AG04450 (cell line): ENCODE measurements around the gene VTN. TPM values are rescaled to one million over a fixed set of nuclear protein-coding genes. Genes with fewer than 3 reads are reported as not detected.

ENCODE experiments used
- CTCF ChIA-PET: fragments of 300-600, 350-600 bp; formaldehyde crosslinking; extraction: SDS; loops from one replicate; lab custom pipeline; 2022; ENCODE audit warnings: antibody characterized with exemption, inconsistent platforms; lab: Charles Lee
- POLR2A ChIA-PET: fragments of 350-600 bp; formaldehyde crosslinking; extraction: SDS; loops from one replicate; lab custom pipeline; 2021; ENCODE audit warnings: antibody characterized with exemption, inconsistent platforms; lab: Yijun Ruan, JAX
- DNase-seq: peaks from one replicate; pipeline ENCODE4 v3.0.0-alpha.2; 2011; ENCODE audit warnings: low read depth, low spot score
- H3K27ac ChIP-seq: one replicate; pipeline ENCODE4 v1.5.1; 2012; ENCODE audit warnings: low read depth, low read length, control low read depth
- H3K27me3 ChIP-seq: one replicate; pipeline ENCODE4 v1.6.0; 2012; ENCODE audit warnings: low read length; ENCODE audit not compliant: control insufficient read depth, insufficient read depth
- H3K4me3 ChIP-seq: 2 replicates; pipeline ENCODE4 v1.5.1; 2011; ENCODE audit warnings: mild to moderate bottlenecking, low read depth, low read length, control low read depth
- H3K9me3 ChIP-seq: 2 replicates; pipeline ENCODE4 v1.5.1; 2012; ENCODE audit warnings: low read length; ENCODE audit not compliant: control insufficient read depth, insufficient read depth
- polyA plus RNA-seq: library from polyadenylated mRNA; depleted of rRNA; stranded (reverse); fragments of >200 nt; gene quantifications from 2 replicates; pipeline ENCODE4 v1.2.3, GENCODE V29; 2011
- TF ChIP-seq, protein P1 (sequence below): IDR thresholded peaks from 2 replicates; pipeline ENCODE4 v1.5.1; 2011; ENCODE audit warnings: low read depth, low read length, control low read depth, inconsistent platforms

VTN gene
- polyA plus RNA-seq, 1 experiment, result 0.53 TPM

DNA sequence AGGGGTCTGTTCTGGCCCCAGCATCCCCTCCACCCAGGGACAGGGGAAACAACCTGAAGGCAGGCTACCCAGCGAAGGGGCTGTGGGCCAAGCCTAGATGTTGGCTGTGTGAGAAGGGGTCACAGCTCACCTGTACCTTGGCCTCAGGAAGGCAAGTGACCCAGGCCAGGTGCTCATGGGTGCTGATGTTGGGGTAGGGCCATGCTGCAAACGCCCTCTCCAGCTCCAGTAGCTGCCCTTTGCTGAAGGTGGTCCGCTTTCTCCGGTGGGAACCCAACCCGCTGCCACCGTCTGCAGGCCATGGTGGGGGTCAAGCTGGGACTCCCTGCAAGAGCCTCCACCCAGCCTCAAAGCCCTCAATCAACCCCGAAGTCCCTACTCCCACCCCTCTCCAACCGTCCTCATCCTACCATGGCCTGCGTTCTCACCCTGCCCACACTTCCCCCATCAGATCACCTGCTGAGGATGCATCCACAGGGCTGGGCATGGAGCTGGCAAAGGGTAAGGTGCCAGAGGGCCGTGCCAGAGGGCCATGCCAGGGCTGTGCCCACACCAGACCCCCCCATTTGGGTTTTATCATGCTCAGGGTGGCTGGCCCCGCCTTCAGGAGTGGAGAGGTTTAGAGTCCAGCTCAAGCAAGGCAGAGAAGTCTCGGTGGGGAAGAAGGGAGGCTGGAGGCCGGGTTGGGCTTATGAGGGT, 5.3 kb downstream of the VTN start, which contains the start of gene SEBOX:
Gene SEBOX (minus strand): TSS at position 535 of the 699 bp plus-strand sequence. CDS start 48 bp downstream, at position 487.
- Histone ChIP-seq H3K9me3 (no peaks in the 10 kb centered on the region), H3K27me3 (no peaks in the 10 kb centered on the region), H3K4me3 (no peak within 1 kb of the TSS), H3K27ac (no peak within 1 kb of the TSS)
- CTCF ChIA-PET, result no interaction called here
- no peak for DNase-seq
- POLR2A ChIA-PET, result no interaction called here
- TF ChIP-seq, protein P1, sequence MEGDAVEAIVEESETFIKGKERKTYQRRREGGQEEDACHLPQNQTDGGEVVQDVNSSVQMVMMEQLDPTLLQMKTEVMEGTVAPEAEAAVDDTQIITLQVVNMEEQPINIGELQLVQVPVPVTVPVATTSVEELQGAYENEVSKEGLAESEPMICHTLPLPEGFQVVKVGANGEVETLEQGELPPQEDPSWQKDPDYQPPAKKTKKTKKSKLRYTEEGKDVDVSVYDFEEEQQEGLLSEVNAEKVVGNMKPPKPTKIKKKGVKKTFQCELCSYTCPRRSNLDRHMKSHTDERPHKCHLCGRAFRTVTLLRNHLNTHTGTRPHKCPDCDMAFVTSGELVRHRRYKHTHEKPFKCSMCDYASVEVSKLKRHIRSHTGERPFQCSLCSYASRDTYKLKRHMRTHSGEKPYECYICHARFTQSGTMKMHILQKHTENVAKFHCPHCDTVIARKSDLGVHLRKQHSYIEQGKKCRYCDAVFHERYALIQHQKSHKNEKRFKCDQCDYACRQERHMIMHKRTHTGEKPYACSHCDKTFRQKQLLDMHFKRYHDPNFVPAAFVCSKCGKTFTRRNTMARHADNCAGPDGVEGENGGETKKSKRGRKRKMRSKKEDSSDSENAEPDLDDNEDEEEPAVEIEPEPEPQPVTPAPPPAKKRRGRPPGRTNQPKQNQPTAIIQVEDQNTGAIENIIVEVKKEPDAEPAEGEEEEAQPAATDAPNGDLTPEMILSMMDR, result no peak

DNA sequence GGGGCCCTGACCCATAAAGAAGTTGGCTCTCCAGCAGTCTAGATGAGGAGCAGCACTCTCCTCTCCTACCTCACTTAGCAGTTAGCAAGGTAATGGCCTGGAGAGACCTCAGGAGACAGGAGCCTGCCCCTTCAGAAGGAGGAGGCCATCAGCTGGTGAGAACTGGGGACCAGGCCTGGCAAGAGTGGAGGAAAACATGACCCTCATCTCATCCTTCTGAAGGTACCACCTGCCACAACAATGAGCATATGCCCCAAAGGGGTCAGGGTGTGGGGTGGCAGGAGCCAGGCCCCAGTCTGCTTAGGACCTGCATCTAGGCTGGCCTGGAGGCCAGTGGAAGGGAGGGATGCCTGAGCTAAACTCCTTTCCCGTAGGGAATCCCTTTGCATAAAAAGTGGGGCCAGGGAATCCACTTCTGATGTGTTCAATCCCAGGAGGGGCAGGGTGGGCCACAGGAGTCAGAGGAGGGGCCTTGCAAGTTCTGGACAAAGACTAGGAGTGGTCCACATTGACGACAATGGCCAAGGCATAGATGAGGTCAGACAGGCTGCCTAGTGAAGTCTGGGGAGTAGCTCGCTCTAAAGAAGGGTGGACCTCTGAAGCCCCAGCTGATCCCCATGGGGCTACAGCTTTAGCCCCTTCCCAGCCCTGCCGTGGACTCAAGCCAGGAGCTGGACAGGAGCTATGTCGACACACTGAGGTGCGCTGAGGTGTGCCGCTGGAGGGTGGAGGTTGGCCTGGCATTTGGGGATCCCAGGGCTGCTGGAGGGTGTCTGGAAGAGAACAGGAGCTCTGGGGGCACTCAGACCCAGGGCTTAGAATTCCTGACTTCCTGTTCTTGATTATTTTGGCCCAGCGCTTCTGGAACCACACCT, 6.1 kb downstream of the VTN start:
- ChIA-PET CTCF (no interaction called here), POLR2A (no interaction called here)
- H3K9me3 ChIP-seq, result no peaks in the 10 kb centered on the region
- H3K4me3 ChIP-seq, result no peak overlapping the region
- no peak overlapping the region for H3K27ac ChIP-seq
- DNase-seq, result no peak
- TF ChIP-seq, protein P1, result no peak
- H3K27me3 ChIP-seq, result no peaks in the 10 kb centered on the region

DNA sequence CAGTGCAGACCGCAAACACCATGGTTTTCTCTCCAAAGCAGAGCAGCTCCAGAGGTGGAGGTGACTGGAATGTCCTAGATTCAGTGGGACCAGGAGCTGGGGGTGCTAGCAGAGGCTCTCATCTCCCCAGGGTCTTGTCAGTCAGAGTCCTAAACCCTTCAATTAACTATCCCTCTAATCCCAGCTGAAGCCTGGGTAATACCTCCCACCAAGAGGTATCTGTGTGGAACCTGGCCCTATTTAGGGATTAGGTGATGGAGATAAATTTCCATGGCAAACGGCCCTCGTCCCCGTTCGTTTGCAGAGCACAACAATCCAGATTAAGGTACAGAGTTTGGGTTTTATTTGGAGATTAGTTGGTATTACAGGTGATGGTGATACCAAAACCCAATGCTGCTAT, 6.9 kb downstream of the VTN start:
- Histone ChIP-seq H3K27me3 (no peaks in the 10 kb centered on the region), H3K4me3 (no peak overlapping the region), H3K27ac (no peak overlapping the region), H3K9me3 (no peaks in the 10 kb centered on the region)
- TF ChIP-seq, protein P1, result no peak
- ChIA-PET CTCF (no interaction called here), POLR2A (no interaction called here)
- no peak for DNase-seq

GRCh38 chr17:28357901-28358197, 12.3 kb downstream of the VTN start:
- Histone ChIP-seq H3K27ac (peak overlapping the region; percentile 13), H3K4me3 (peak overlapping the region; percentile 96), H3K9me3 (no peaks in the 10 kb centered on the region; the same call in 1 of the 2 replicates), H3K27me3 (no peaks in the 10 kb centered on the region)
- ChIA-PET CTCF (interaction anchor here (1.5 to 1.6 kb wide), 2 partner anchors 9 to 58 kb away, joined by 4 to 7 read pairs; no protein-coding TSS in a partner anchor), POLR2A (interaction anchor here (1.0 to 2.3 kb wide), 6 partner anchors 10 to 59 kb away, joined by 3 to 36 read pairs (median 12); partner anchors contain the start of genes IFT20, SARM1, TNFAIP1 and VTN)
- no peak for DNase-seq
- TF ChIP-seq, protein P1, result no peak
